Skeletal muscle tissue (tissue), 4 donors: ENCODE data around the gene RAB5IF. TPM values are rescaled to one million over a fixed set of nuclear protein-coding genes. Genes with fewer than 3 reads are reported as not detected.
A peak's percentile ranks its signal among the peaks of the same experiment; 100 is the strongest.

Experiments
- H3K27ac ChIP-seq: one replicate; pipeline ENCODE4 v1.7.0; 2013; ENCODE audit warnings: mild to moderate bottlenecking, low read depth, low read length, inconsistent platforms
- H3K27me3 ChIP-seq, 3 donors: one replicate each; pipeline ENCODE4 v1.7.0; 2013; ENCODE audit warnings: low read length in 3 of 3; ENCODE audit not compliant: control insufficient read depth in 3 of 3, insufficient read depth in 3 of 3
- H3K36me3 ChIP-seq, 3 donors: one replicate each; pipeline ENCODE4 v1.7.0; 2013; ENCODE audit warnings: low read length in 3 of 3; ENCODE audit not compliant: control insufficient read depth in 3 of 3, insufficient read depth in 3 of 3
- H3K4me1 ChIP-seq, 3 donors: one replicate each; pipeline ENCODE4 v1.7.0; 2013; ENCODE audit warnings: low read length in 3 of 3, mild to moderate bottlenecking in 3 of 3; ENCODE audit not compliant: control insufficient read depth in 3 of 3, insufficient read depth in 3 of 3
- H3K4me3 ChIP-seq, 3 donors: one replicate each; pipeline ENCODE4 v1.7.0; 2013; ENCODE audit warnings: low read length in 3 of 3
- H3K9ac ChIP-seq, 3 donors: one replicate each; pipeline ENCODE4 v1.7.0; 2013; ENCODE audit warnings: low read length in 3 of 3, mild to moderate bottlenecking in 3 of 3, moderate library complexity in 2 of 3, low read depth in 1 of 3
- H3K9me3 ChIP-seq, 3 donors: one replicate each; pipeline ENCODE4 v1.7.0; 2013; ENCODE audit warnings: low read length in 3 of 3; ENCODE audit not compliant: control insufficient read depth in 3 of 3
- total RNA-seq: library from RNA; depleted of rRNA; stranded (reverse); fragments of >200 nt; gene quantifications from one replicate; pipeline ENCODE4 v1.2.3, GENCODE V29; 2014
- donor health status: Osteomylitis.

Gene RAB5IF
- total RNA-seq, 1 donor from 2014 or later: 47.5 TPM

DNA sequence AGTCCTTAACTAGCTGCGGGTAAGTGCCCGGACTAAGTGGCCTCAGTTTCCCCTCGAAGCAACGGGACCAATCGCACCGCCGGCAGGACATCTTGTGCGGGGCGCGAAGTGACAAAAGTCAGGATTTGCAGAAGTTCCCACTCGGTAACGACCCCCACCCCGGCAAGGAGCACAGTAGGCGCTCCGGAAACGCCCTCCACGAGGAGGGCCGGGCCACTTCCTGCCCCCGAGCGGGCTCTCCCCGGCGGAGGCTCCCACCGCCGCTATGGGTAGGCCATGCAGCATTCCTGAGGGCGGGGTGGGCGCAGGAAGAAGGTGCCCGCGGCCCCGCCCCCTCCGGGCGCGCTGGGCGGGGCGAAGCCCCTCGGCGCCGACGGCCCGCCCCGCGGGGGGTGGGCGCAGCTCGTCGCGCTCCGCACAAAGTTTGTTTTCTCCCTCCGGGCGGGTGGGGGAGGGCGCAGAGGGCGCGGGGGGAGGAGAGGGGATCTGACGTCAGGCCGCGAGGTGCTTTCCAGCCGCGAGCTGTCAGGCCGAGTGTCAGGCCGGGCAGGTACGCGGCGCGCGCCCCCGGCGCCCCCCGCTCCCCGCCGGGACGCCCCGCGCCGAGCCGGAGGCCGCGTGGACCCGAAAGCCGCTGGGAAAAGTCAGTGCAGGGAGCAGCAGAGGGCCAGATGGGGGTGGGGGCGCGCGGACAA is 32.3 kb upstream of the RAB5IF start, which contains the start of gene TGIF2:
Gene TGIF2, plus strand, starts transcription at position 495 of the 695 bp plus-strand sequence. CDS start 5,178 bp downstream, outside the sequence.
- no peaks in the 10 kb centered on the region for H3K9me3 ChIP-seq
- H3K9ac ChIP-seq: peak within 1 kb of the TSS; percentile 67 to 74 (median 70)
- H3K4me1 ChIP-seq: peaks cover 10 to 17% (median 13%) of the 10 kb centered on the region in 3 donors
- no peaks in the 10 kb centered on the region for H3K36me3 ChIP-seq
- peak within 1 kb of the TSS; percentile 77 for H3K27ac ChIP-seq
- peak within 1 kb of the TSS; percentile 65 to 69 (median 68) for H3K4me3 ChIP-seq
- peaks cover 0 to 15% (median 13%) of the 10 kb centered on the region in 3 donors for H3K27me3 ChIP-seq

DNA sequence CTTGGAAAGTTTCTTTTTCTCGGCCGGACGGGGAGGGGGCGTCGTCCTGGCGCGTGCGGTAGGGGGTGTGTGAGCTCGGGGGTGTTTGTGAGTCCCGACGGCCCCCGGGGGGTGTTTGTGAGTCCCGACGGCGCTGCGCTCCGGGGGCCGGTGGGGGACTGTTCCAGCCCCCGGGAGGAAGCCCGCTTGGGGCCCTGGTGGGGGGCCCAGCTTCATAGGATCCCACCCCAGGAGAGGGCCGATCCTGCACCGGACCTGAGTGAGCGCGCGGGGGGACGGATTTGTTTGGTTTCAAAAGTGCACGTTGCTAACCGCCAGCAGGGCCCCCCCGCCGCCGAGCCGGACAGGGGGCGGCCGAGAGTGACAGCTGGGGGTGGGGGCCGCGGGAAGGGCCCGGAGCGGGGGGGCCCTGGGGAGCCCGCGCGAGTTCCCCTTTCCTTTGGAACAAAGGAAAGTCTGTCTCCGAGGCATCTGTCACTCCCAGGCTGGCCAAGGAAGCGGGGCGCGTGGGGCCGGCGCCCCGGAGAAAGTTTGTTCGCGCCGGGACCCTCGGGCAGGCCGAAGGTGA is 31.7 kb upstream of the RAB5IF start:
- peak overlapping the region; percentile 38 to 67 (median 62) for H3K4me3 ChIP-seq
- peaks cover 2 to 4% (median 2%) of the 10 kb centered on the region in 3 donors for H3K36me3 ChIP-seq
- peak overlapping the region; percentile 68 for H3K27ac ChIP-seq
- H3K9ac ChIP-seq: peak overlapping the region; percentile 57 to 74 (median 67)
- H3K27me3 ChIP-seq: peaks cover 0 to 21% (median 15%) of the 10 kb centered on the region in 3 donors
- no peaks in the 10 kb centered on the region for H3K9me3 ChIP-seq
- peaks cover 10 to 17% (median 13%) of the 10 kb centered on the region in 3 donors for H3K4me1 ChIP-seq

DNA sequence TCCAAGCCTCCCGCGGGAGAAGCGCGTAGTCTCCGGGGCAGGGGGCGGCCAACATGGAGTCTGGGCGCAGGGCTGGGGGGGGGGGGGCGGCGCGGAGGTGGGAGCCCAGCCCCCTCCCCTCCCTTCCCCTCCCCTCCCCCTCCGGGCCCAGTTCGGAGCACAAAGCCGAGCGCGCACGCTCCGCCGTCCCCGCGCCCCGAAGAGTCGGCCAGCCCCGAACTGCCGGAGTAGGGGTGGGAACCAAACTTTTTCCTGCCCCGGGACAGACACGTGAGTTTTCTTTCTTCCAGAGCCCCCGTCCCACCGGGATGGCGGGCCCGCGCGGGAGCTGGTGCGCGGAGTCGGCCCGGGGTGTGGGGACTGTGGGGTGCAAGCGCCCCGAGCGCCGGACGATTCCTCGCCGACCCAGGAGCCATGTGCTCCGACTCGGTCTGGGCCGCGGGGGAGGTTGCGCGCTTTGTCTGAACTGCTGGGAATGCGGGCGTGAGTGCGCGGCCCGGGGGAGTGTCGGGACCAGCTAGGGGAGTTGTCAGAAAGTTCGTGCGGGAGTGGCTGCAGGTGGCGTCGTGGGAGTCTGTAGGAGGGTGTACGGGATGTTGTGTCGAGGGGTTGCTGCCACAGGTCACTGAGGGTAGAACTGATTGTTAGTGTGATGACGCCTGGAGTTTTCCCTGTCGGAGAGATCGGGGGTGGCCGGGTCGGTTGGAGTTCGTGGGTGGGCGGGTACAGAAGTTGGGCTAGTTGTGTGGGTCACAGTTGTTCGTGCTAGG is 31.0 kb upstream of the RAB5IF start:
- Histone ChIP-seq H3K4me1 (peaks cover 10 to 17% (median 13%) of the 10 kb centered on the region in 3 donors), H3K27me3 (peaks cover 0 to 23% (median 15%) of the 10 kb centered on the region in 3 donors), H3K9ac (peak overlapping the region; percentile 16 to 43 (median 16)), H3K36me3 (peaks cover 3 to 5% (median 4%) of the 10 kb centered on the region in 3 donors), H3K27ac (no peak overlapping the region), H3K9me3 (no peaks in the 10 kb centered on the region), H3K4me3 (peak overlapping the region; percentile 43 to 66 (median 65))

- Histone ChIP-seq H3K9ac (no peak overlapping the region), H3K36me3 (peaks cover 3 to 11% (median 4%) of the 10 kb centered on the region in 3 donors), H3K4me1 (peaks cover 10 to 17% (median 13%) of the 10 kb centered on the region in 3 donors), H3K27me3 (peaks cover 0 to 27% (median 15%) of the 10 kb centered on the region in 3 donors), H3K4me3 (no peak overlapping the region), H3K9me3 (no peaks in the 10 kb centered on the region), H3K27ac (no peak overlapping the region)
Measured at GRCh38 chr20:36576081-36576445, 29.5 kb upstream of the RAB5IF start.

GRCh38 chr20:36578356-36579041 is 27.1 kb upstream of the RAB5IF start:
- Histone ChIP-seq H3K4me1 (peaks cover 6 to 12% (median 10%) of the 10 kb centered on the region in 3 donors), H3K4me3 (no peak overlapping the region), H3K27me3 (peaks cover 0 to 27% (median 15%) of the 10 kb centered on the region in 3 donors), H3K9ac (no peak overlapping the region), H3K36me3 (peaks cover 3 to 17% (median 10%) of the 10 kb centered on the region in 3 donors), H3K9me3 (no peaks in the 10 kb centered on the region), H3K27ac (no peak overlapping the region)

DNA sequence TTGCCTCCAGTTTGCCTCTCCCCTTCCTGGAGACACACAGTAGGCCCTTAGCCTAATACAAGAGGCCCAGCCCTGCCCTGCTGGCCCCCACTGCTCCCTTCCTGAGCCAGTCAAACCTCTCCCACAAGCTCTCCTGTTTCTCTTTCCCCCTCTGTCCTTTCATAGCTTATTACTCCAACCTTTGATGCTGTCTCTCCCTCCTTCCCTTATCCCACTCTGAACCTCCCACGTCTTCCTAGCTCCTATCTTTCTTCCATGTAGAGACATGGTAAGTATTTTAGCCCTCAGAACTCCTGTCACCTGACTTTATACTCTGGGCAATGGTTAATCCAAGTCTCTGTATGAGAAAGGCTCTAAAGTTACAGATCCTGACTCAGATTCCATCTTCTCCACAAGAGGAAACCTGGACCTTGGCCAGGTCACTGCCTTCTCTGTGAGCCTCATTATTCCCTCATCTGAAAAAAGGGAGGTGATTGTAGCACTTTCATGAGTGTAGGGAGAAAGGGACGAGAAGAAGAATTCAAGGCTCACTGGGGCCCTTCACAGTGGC is 25.5 kb upstream of the RAB5IF start:
- Histone ChIP-seq H3K27ac (no peak overlapping the region), H3K4me1 (peaks cover 5 to 6% (median 5%) of the 10 kb centered on the region in 3 donors), H3K9ac (no peak overlapping the region), H3K27me3 (peaks cover 0 to 26% (median 13%) of the 10 kb centered on the region in 3 donors), H3K4me3 (no peak overlapping the region), H3K9me3 (no peaks in the 10 kb centered on the region), H3K36me3 (peaks cover 3 to 17% (median 10%) of the 10 kb centered on the region in 3 donors)

GRCh38 chr20:36582322-36582721 is 23.3 kb upstream of the RAB5IF start:
- Histone ChIP-seq H3K36me3 (peaks cover 3 to 17% (median 12%) of the 10 kb centered on the region in 3 donors), H3K27me3 (peaks cover 0 to 16% (median 5%) of the 10 kb centered on the region in 3 donors), H3K27ac (no peak overlapping the region), H3K9me3 (no peaks in the 10 kb centered on the region), H3K9ac (no peak overlapping the region), H3K4me1 (no peaks in the 10 kb centered on the region), H3K4me3 (no peak overlapping the region)

DNA sequence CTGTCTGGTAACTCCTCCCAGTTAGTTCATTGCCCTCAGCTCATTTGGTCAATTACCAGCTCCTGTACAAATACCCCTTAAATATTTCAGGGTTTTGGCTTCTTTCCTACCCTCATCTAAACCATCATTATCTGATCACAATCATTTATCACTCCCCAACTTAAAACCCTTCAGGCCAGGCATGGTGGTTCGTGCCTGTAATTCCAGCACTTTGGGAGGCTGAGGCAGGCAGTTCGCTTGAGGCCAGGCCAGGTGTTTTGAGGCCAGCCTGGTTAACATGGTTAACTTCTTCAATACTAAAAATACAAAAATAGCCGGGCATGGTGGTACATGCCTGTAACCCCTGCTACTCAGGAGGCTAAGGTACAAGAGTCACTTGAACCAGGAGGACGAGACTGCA is 22.8 kb upstream of the RAB5IF start:
- H3K9ac ChIP-seq: no peak overlapping the region
- no peaks in the 10 kb centered on the region for H3K4me1 ChIP-seq
- no peak overlapping the region for H3K27ac ChIP-seq
- peaks cover 0 to 16% (median 4%) of the 10 kb centered on the region in 3 donors for H3K27me3 ChIP-seq
- no peaks in the 10 kb centered on the region for H3K9me3 ChIP-seq
- H3K36me3 ChIP-seq: peaks cover 3 to 17% (median 12%) of the 10 kb centered on the region in 3 donors
- no peak overlapping the region for H3K4me3 ChIP-seq

DNA sequence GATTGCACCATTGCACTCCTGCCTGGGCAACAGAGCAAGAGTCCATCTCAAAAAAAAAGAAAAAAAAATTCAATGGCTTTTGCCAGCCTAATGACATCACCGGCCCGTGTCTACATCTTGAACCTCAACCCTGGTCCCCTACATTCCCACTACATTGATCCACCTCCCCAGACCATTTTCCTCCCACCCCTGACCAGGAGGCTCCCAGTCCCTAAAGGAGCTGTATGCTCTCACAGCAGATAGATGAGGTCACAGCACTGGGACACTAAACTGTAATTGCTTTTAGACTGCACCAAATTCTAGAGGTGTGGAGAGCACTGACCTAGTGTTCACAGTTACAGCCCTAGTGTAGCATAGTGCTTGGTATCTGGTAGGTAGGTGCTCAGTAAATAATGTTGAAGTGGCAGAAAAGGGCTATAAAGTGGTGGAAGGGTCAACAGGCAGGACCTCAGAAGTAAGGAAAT is 21.5 kb upstream of the RAB5IF start:
- no peak overlapping the region for H3K4me3 ChIP-seq
- no peaks in the 10 kb centered on the region for H3K4me1 ChIP-seq
- peaks cover 0 to 15% (median 9%) of the 10 kb centered on the region in 3 donors for H3K36me3 ChIP-seq
- no peak overlapping the region for H3K27ac ChIP-seq
- H3K9me3 ChIP-seq: no peaks in the 10 kb centered on the region
- no peak overlapping the region for H3K9ac ChIP-seq
- H3K27me3 ChIP-seq: peaks cover 0 to 5% (median 0%) of the 10 kb centered on the region in 3 donors
